ENCODE results near the gene HOXA10.
A peak's percentile ranks its signal among the peaks of the same experiment; 100 is the strongest.

The HOXA10 gene

GRCh38 chr7:27204851-27205322 lies 30.8 kb upstream of the HOXA10 start:
- no peak overlapping the region for H3K14ac ChIP-seq (ENCODE audit: low read length in 2 of 2)
- H2AFZ ChIP-seq (ENCODE audit: low read depth, low read length) = no peak overlapping the region
- H4K91ac ChIP-seq (ENCODE audit: low read length) = no peak overlapping the region
- peaks cover 92 to 94% of the 10 kb centered on the region in 2 experiments for H3K27me3 ChIP-seq (ENCODE audit: control insufficient read depth in 1 of 2, insufficient read depth in 1 of 2, low read length in 2 of 2)
- H2BK12ac ChIP-seq (ENCODE audit: low read length in 2 of 2) = no peak overlapping the region
- no peak overlapping the region for H2AK5ac ChIP-seq (ENCODE audit: low read length, severe bottlenecking)
- no peak overlapping the region for H3K4ac ChIP-seq (ENCODE audit: low read depth in 1 of 2, low read length in 2 of 2)
- peaks cover 28% of the 10 kb centered on the region for H3K4me1 ChIP-seq (ENCODE audit: control insufficient read depth, insufficient read depth, low read depth, low read length)
- no peaks in the 10 kb centered on the region for H3K9me3 ChIP-seq (ENCODE audit: control insufficient read depth, low read length)
- no peak overlapping the region for H3K18ac ChIP-seq (ENCODE audit: low read depth in 1 of 2, low read length in 2 of 2)
- peak overlapping the region in 1 of 2 experiments; percentile 68 for H3K4me3 ChIP-seq (ENCODE audit: insufficient read depth in 1 of 2, low read depth in 1 of 2, low read length in 2 of 2)
- no peak overlapping the region for H2BK120ac ChIP-seq (ENCODE audit: low read depth, low read length)
- H3K23ac ChIP-seq (ENCODE audit: low read length in 2 of 2) = no peak overlapping the region
- WGBS = 2% methylated on average over 31 of the region's 41 CpGs
- DNase-seq = peak; percentile 34
- no peak overlapping the region for H4K8ac ChIP-seq (ENCODE audit: low read length)
- H3K4me2 ChIP-seq (ENCODE audit: low read length, poor library complexity, severe bottlenecking) = peak overlapping the region; percentile 58
- H3K27ac ChIP-seq (ENCODE audit: low read length, poor library complexity, severe bottlenecking) = no peak overlapping the region
- no peak overlapping the region for H2BK15ac ChIP-seq (ENCODE audit: low read depth, poor library complexity, severe bottlenecking)
- H2BK5ac ChIP-seq (ENCODE audit: low read depth, low read length, poor library complexity, severe bottlenecking) = no peak overlapping the region
- H3K36me3 ChIP-seq (ENCODE audit: control insufficient read depth in 1 of 2, insufficient read depth in 2 of 2, low read depth in 1 of 2, low read length in 2 of 2) = no peaks in the 10 kb centered on the region
- no peaks in the 10 kb centered on the region for H3K79me1 ChIP-seq (replicated peaks; ENCODE audit: low read length, poor library complexity, severe bottlenecking)
- no peak overlapping the region for H3K9ac ChIP-seq (ENCODE audit: low read length)

GRCh38 chr7:27203964-27204594 lies 30.0 kb upstream of the HOXA10 start:
- Histone ChIP-seq H3K27ac (ENCODE audit: low read length, poor library complexity, severe bottlenecking) (no peak overlapping the region), H3K9ac (ENCODE audit: low read length) (no peak overlapping the region), H2AK5ac (ENCODE audit: low read length, severe bottlenecking) (no peak overlapping the region), H3K23ac (ENCODE audit: low read length in 2 of 2) (no peak overlapping the region), H3K36me3 (ENCODE audit: control insufficient read depth in 1 of 2, insufficient read depth in 2 of 2, low read depth in 1 of 2, low read length in 2 of 2) (no peaks in the 10 kb centered on the region), H3K4me2 (ENCODE audit: low read length, poor library complexity, severe bottlenecking) (no peak overlapping the region), H3K79me1 (replicated peaks; ENCODE audit: low read length, poor library complexity, severe bottlenecking) (no peaks in the 10 kb centered on the region), H2BK15ac (ENCODE audit: low read depth, poor library complexity, severe bottlenecking) (no peak overlapping the region), H3K4me1 (ENCODE audit: control insufficient read depth, insufficient read depth, low read depth, low read length) (peaks cover 32% of the 10 kb centered on the region), H4K8ac (ENCODE audit: low read length) (no peak overlapping the region), H3K4me3 (ENCODE audit: insufficient read depth in 1 of 2, low read depth in 1 of 2, low read length in 2 of 2) (no peak overlapping the region), H2BK5ac (ENCODE audit: low read depth, low read length, poor library complexity, severe bottlenecking) (no peak overlapping the region), H2BK12ac (ENCODE audit: low read length in 2 of 2) (no peak overlapping the region), H3K9me3 (ENCODE audit: control insufficient read depth, low read length) (no peaks in the 10 kb centered on the region), H4K91ac (ENCODE audit: low read length) (no peak overlapping the region), H3K14ac (ENCODE audit: low read length in 2 of 2) (no peak overlapping the region), H3K18ac (ENCODE audit: low read depth in 1 of 2, low read length in 2 of 2) (no peak overlapping the region), H3K4ac (ENCODE audit: low read depth in 1 of 2, low read length in 2 of 2) (no peak overlapping the region), H2AFZ (ENCODE audit: low read depth, low read length) (no peak overlapping the region), H3K27me3 (ENCODE audit: control insufficient read depth in 1 of 2, insufficient read depth in 1 of 2, low read length in 2 of 2) (peaks cover 86 to 90% of the 10 kb centered on the region in 2 experiments), H2BK120ac (ENCODE audit: low read depth, low read length) (no peak overlapping the region)
- DNase-seq = no peak
- WGBS = 17% methylated on average over 4 of the region's 4 CpGs

- Histone ChIP-seq H2AFZ (ENCODE audit: low read depth, low read length) (no peak overlapping the region), H2BK15ac (ENCODE audit: low read depth, poor library complexity, severe bottlenecking) (no peak overlapping the region), H3K23ac (ENCODE audit: low read length in 2 of 2) (no peak overlapping the region), H3K4ac (ENCODE audit: low read depth in 1 of 2, low read length in 2 of 2) (no peak overlapping the region), H3K9ac (ENCODE audit: low read length) (no peak overlapping the region), H2BK120ac (ENCODE audit: low read depth, low read length) (no peak overlapping the region), H3K4me1 (ENCODE audit: control insufficient read depth, insufficient read depth, low read depth, low read length) (peaks cover 37% of the 10 kb centered on the region), H2AK5ac (ENCODE audit: low read length, severe bottlenecking) (no peak overlapping the region), H3K4me2 (ENCODE audit: low read length, poor library complexity, severe bottlenecking) (no peak overlapping the region), H3K79me1 (replicated peaks; ENCODE audit: low read length, poor library complexity, severe bottlenecking) (no peaks in the 10 kb centered on the region), H4K91ac (ENCODE audit: low read length) (no peak overlapping the region), H3K9me3 (ENCODE audit: control insufficient read depth, low read length) (no peaks in the 10 kb centered on the region), H3K18ac (ENCODE audit: low read depth in 1 of 2, low read length in 2 of 2) (no peak overlapping the region), H2BK12ac (ENCODE audit: low read length in 2 of 2) (no peak overlapping the region), H4K8ac (ENCODE audit: low read length) (no peak overlapping the region), H3K27me3 (ENCODE audit: control insufficient read depth in 1 of 2, insufficient read depth in 1 of 2, low read length in 2 of 2) (peaks cover 86 to 91% of the 10 kb centered on the region in 2 experiments), H2BK5ac (ENCODE audit: low read depth, low read length, poor library complexity, severe bottlenecking) (no peak overlapping the region), H3K4me3 (ENCODE audit: insufficient read depth in 1 of 2, low read depth in 1 of 2, low read length in 2 of 2) (no peak overlapping the region), H3K27ac (ENCODE audit: low read length, poor library complexity, severe bottlenecking) (no peak overlapping the region), H3K36me3 (ENCODE audit: control insufficient read depth in 1 of 2, insufficient read depth in 2 of 2, low read depth in 1 of 2, low read length in 2 of 2) (no peaks in the 10 kb centered on the region), H3K14ac (ENCODE audit: low read length in 2 of 2) (no peak overlapping the region)
- DNase-seq = no peak
- 13% methylated on average over 10 of the region's 10 CpGs for WGBS
These were observed 29.3 kb upstream of the HOXA10 start for GRCh38 chr7:27203365-27203953.

- Histone ChIP-seq H3K9ac (ENCODE audit: low read length) (no peak overlapping the region), H3K23ac (ENCODE audit: low read length in 2 of 2) (no peak overlapping the region), H3K9me3 (ENCODE audit: control insufficient read depth, low read length) (no peaks in the 10 kb centered on the region), H3K18ac (ENCODE audit: low read depth in 1 of 2, low read length in 2 of 2) (no peak overlapping the region), H3K4me2 (ENCODE audit: low read length, poor library complexity, severe bottlenecking) (no peak overlapping the region), H2BK120ac (ENCODE audit: low read depth, low read length) (no peak overlapping the region), H4K91ac (ENCODE audit: low read length) (no peak overlapping the region), H3K36me3 (ENCODE audit: control insufficient read depth in 1 of 2, insufficient read depth in 2 of 2, low read depth in 1 of 2, low read length in 2 of 2) (no peaks in the 10 kb centered on the region), H3K14ac (ENCODE audit: low read length in 2 of 2) (no peak overlapping the region), H2AK5ac (ENCODE audit: low read length, severe bottlenecking) (no peak overlapping the region), H3K4me1 (ENCODE audit: control insufficient read depth, insufficient read depth, low read depth, low read length) (peaks cover 37% of the 10 kb centered on the region), H3K79me1 (replicated peaks; ENCODE audit: low read length, poor library complexity, severe bottlenecking) (no peaks in the 10 kb centered on the region), H3K27ac (ENCODE audit: low read length, poor library complexity, severe bottlenecking) (no peak overlapping the region), H2BK12ac (ENCODE audit: low read length in 2 of 2) (no peak overlapping the region), H2BK5ac (ENCODE audit: low read depth, low read length, poor library complexity, severe bottlenecking) (no peak overlapping the region), H2AFZ (ENCODE audit: low read depth, low read length) (no peak overlapping the region), H2BK15ac (ENCODE audit: low read depth, poor library complexity, severe bottlenecking) (no peak overlapping the region), H4K8ac (ENCODE audit: low read length) (no peak overlapping the region), H3K4ac (ENCODE audit: low read depth in 1 of 2, low read length in 2 of 2) (no peak overlapping the region), H3K4me3 (ENCODE audit: insufficient read depth in 1 of 2, low read depth in 1 of 2, low read length in 2 of 2) (no peak overlapping the region), H3K27me3 (ENCODE audit: control insufficient read depth in 1 of 2, insufficient read depth in 1 of 2, low read length in 2 of 2) (peaks cover 86 to 92% of the 10 kb centered on the region in 2 experiments)
- DNase-seq = no peak
- WGBS = 8% methylated on average over 2 of the region's 3 CpGs
These were observed 28.7 kb upstream of the HOXA10 start for GRCh38 chr7:27202862-27203134.
